Measurements from ENCODE around the gene CDPF1.
"Not testable (repeated sequence)": the region's sequence is repeated elsewhere in the genome, so short reads cannot be mapped to it uniquely, and the experiment has no call there.

Gene CDPF1

GRCh38 chr22:46201059-46201757 is 48.9 kb downstream of the CDPF1 start:
- no peak overlapping the region for H3K4me3 ChIP-seq (ENCODE audit: severe bottlenecking)
- no peaks in the 10 kb centered on the region; the same call in 1 of the 2 replicates for H3K36me3 ChIP-seq (ENCODE audit: low read depth)
- TF ChIP-seq, protein P1, sequence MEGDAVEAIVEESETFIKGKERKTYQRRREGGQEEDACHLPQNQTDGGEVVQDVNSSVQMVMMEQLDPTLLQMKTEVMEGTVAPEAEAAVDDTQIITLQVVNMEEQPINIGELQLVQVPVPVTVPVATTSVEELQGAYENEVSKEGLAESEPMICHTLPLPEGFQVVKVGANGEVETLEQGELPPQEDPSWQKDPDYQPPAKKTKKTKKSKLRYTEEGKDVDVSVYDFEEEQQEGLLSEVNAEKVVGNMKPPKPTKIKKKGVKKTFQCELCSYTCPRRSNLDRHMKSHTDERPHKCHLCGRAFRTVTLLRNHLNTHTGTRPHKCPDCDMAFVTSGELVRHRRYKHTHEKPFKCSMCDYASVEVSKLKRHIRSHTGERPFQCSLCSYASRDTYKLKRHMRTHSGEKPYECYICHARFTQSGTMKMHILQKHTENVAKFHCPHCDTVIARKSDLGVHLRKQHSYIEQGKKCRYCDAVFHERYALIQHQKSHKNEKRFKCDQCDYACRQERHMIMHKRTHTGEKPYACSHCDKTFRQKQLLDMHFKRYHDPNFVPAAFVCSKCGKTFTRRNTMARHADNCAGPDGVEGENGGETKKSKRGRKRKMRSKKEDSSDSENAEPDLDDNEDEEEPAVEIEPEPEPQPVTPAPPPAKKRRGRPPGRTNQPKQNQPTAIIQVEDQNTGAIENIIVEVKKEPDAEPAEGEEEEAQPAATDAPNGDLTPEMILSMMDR (IDR thresholded peaks at IDR 0.05; ENCODE audit: poor library complexity, severe bottlenecking), result no peak
- no peaks in the 10 kb centered on the region for H3K9me3 ChIP-seq (ENCODE audit: severe bottlenecking)
- no peaks in the 10 kb centered on the region for H3K4me1 ChIP-seq (ENCODE audit: insufficient read depth, poor library complexity, severe bottlenecking)
- DNase-seq (ENCODE audit: low spot score) (no peak), ATAC-seq (ENCODE audit: low read depth) (no peak)
- H3K27me3 ChIP-seq (ENCODE audit: insufficient read depth, poor library complexity, severe bottlenecking), result no peaks in the 10 kb centered on the region
- no peak overlapping the region for H3K27ac ChIP-seq (ENCODE audit: poor library complexity, severe bottlenecking)

DNA sequence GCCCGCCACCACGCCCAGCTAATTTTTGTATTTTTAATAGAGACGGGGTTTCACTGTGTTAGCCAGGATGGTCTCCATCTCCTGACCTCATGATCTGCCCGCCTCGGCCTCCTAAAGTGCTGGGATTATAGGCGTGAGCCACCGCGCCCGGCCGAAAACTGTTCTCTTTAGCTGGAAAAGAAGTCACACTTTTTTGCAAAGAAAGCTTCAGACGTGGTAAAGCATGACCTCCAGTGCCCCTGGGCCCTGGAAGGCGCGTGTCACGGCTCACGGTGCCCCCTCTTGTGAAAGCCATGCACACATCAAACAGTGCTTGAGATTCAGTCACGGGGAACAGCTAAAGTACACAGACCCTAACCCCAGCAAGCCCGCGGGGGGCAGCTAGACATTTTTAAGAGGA is 51.3 kb downstream of the CDPF1 start:
- ATAC-seq (ENCODE audit: low read depth); DNase-seq (ENCODE audit: low spot score); H3K4me3 ChIP-seq (ENCODE audit: severe bottlenecking); H3K4me1 ChIP-seq (ENCODE audit: insufficient read depth, poor library complexity, severe bottlenecking); H3K36me3 ChIP-seq (ENCODE audit: low read depth); H3K27me3 ChIP-seq (ENCODE audit: insufficient read depth, poor library complexity, severe bottlenecking); H3K9me3 ChIP-seq (ENCODE audit: severe bottlenecking); H3K27ac ChIP-seq (ENCODE audit: poor library complexity, severe bottlenecking): not testable (repeated sequence)

DNA sequence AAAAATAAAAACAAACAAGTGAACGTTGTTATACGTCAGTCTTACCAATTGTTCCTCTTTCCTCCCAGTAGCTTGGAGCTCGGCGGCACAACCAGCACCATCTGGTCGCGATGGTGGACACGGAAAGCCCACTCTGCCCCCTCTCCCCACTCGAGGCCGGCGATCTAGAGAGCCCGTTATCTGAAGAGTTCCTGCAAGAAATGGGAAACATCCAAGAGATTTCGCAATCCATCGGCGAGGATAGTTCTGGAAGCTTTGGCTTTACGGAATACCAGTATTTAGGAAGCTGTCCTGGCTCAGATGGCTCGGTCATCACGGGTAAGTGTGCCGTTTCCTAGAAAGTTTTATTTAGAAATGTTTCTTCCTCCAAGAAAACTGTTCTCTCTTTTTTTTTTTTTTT is 51.8 kb downstream of the CDPF1 start:
- TF ChIP-seq, protein P1 (IDR thresholded peaks at IDR 0.05; ENCODE audit: poor library complexity, severe bottlenecking), result no peak
- no peaks in the 10 kb centered on the region for H3K9me3 ChIP-seq (ENCODE audit: severe bottlenecking)
- H3K4me3 ChIP-seq (ENCODE audit: severe bottlenecking), result no peak overlapping the region
- no peak for DNase-seq (ENCODE audit: low spot score)
- no peak for ATAC-seq (ENCODE audit: low read depth)
- H3K36me3 ChIP-seq (ENCODE audit: low read depth), result no peaks in the 10 kb centered on the region; the same call in 1 of the 2 replicates
- H3K4me1 ChIP-seq (ENCODE audit: insufficient read depth, poor library complexity, severe bottlenecking), result no peaks in the 10 kb centered on the region
- no peak overlapping the region for H3K27ac ChIP-seq (ENCODE audit: poor library complexity, severe bottlenecking)
- no peaks in the 10 kb centered on the region for H3K27me3 ChIP-seq (ENCODE audit: insufficient read depth, poor library complexity, severe bottlenecking)

GRCh38 chr22:46196278-46196677 is 53.8 kb downstream of the CDPF1 start:
- no peak for DNase-seq (ENCODE audit: low spot score)
- H3K4me1 ChIP-seq (ENCODE audit: insufficient read depth, poor library complexity, severe bottlenecking), result no peaks in the 10 kb centered on the region
- H3K36me3 ChIP-seq (ENCODE audit: low read depth), result no peaks in the 10 kb centered on the region; the same call in 1 of the 2 replicates
- H3K27ac ChIP-seq (ENCODE audit: poor library complexity, severe bottlenecking), result no peak overlapping the region
- no peak overlapping the region for H3K4me3 ChIP-seq (ENCODE audit: severe bottlenecking)
- no peaks in the 10 kb centered on the region for H3K9me3 ChIP-seq (ENCODE audit: severe bottlenecking)
- no peak for ATAC-seq (ENCODE audit: low read depth)
- TF ChIP-seq, protein P1 (IDR thresholded peaks at IDR 0.05; ENCODE audit: poor library complexity, severe bottlenecking), result no peak
- H3K27me3 ChIP-seq (ENCODE audit: insufficient read depth, poor library complexity, severe bottlenecking), result no peaks in the 10 kb centered on the region

- Histone ChIP-seq H3K4me1 (ENCODE audit: insufficient read depth, poor library complexity, severe bottlenecking) (no peaks in the 10 kb centered on the region), H3K9me3 (ENCODE audit: severe bottlenecking) (no peaks in the 10 kb centered on the region), H3K36me3 (ENCODE audit: low read depth) (no peaks in the 10 kb centered on the region; the same call in 1 of the 2 replicates), H3K27ac (ENCODE audit: poor library complexity, severe bottlenecking) (no peak overlapping the region), H3K4me3 (ENCODE audit: severe bottlenecking) (no peak overlapping the region), H3K27me3 (ENCODE audit: insufficient read depth, poor library complexity, severe bottlenecking) (no peaks in the 10 kb centered on the region)
- ATAC-seq (ENCODE audit: low read depth) (no peak), DNase-seq (ENCODE audit: low spot score) (no peak)
- TF ChIP-seq, protein P1 (IDR thresholded peaks at IDR 0.05; ENCODE audit: poor library complexity, severe bottlenecking), result no peak
These were observed 54.5 kb downstream of the CDPF1 start for GRCh38 chr22:46195487-46196165.
